GM18507 (cell line): ENCODE measurements around the gene NLGN1.
"Not testable (repeated sequence)": the region's sequence is repeated elsewhere in the genome, so short reads cannot be mapped to it uniquely, and the experiment has no call there.

ENCODE experiments used
- DNase-seq: peaks from one replicate; pipeline ENCODE4 v3.0.0; 2011; ENCODE audit warnings: low read depth; ENCODE audit not compliant: insufficient read length; ENCODE audit errors: extremely low spot score
- FAIRE-seq: peaks from 2 replicates; lab custom pipeline; 2011; peaks lifted over from hg19 to GRCh38; lab: Jason Lieb, UNC

The NLGN1 gene

GRCh38 chr3:173397161-173398110, at the start of gene NLGN1:
Gene NLGN1, plus strand, starts transcription at chr3:173397744.
- no peak for DNase-seq
- no peak for FAIRE-seq

- no peak for DNase-seq
- no peak for FAIRE-seq
Observed at GRCh38 chr3:173351886-173352285, 45.7 kb upstream of the NLGN1 start.

- FAIRE-seq, DNase-seq: not testable (repeated sequence)
Observed at GRCh38 chr3:173353137-173353536, 44.4 kb upstream of the NLGN1 start.

GRCh38 chr3:173354124-173354523, 43.4 kb upstream of the NLGN1 start:
- FAIRE-seq, result no peak
- no peak for DNase-seq

GRCh38 chr3:173371848-173372487, 25.6 kb upstream of the NLGN1 start:
- no peak for FAIRE-seq

GRCh38 chr3:173380681-173381080, 16.9 kb upstream of the NLGN1 start:
- no peak for FAIRE-seq
- DNase-seq, result no peak

More at GRCh38 chr3:173371848-173372487, 25.6 kb upstream of the NLGN1 start:
- no peak for DNase-seq

- FAIRE-seq, result not testable (repeated sequence)
Observed at GRCh38 chr3:173381936-173382335, 15.6 kb upstream of the NLGN1 start.

GRCh38 chr3:173395073-173395411, 2.5 kb upstream of the NLGN1 start:
- DNase-seq (no peak), FAIRE-seq (no peak)

More at GRCh38 chr3:173381936-173382335, 15.6 kb upstream of the NLGN1 start:
- not testable (repeated sequence) for DNase-seq

- no peak for DNase-seq
- no peak for FAIRE-seq
Observed at GRCh38 chr3:173395412-173396181, 1.9 kb upstream of the NLGN1 start.

- FAIRE-seq (no peak), DNase-seq (no peak)
Observed at GRCh38 chr3:173396191-173397041, 1.1 kb upstream of the NLGN1 start.

- DNase-seq (no peak), FAIRE-seq (no peak)
Observed at GRCh38 chr3:173398111-173398479, 551 bp downstream of the NLGN1 start.

GRCh38 chr3:173399044-173399443, 1.5 kb downstream of the NLGN1 start:
- DNase-seq (no peak), FAIRE-seq (no peak)

- no peak for FAIRE-seq
Observed at GRCh38 chr3:173401369-173401768, 3.8 kb downstream of the NLGN1 start.

GRCh38 chr3:173402656-173403055, 5.1 kb downstream of the NLGN1 start:
- DNase-seq, result no peak
- no peak for FAIRE-seq

More at GRCh38 chr3:173401369-173401768, 3.8 kb downstream of the NLGN1 start:
- no peak for DNase-seq

GRCh38 chr3:173403376-173403775, 5.8 kb downstream of the NLGN1 start:
- DNase-seq (no peak), FAIRE-seq (no peak)

GRCh38 chr3:173404156-173404555, 6.6 kb downstream of the NLGN1 start:
- DNase-seq (no peak), FAIRE-seq (no peak)

- no peak for FAIRE-seq
- DNase-seq, result no peak
Observed at GRCh38 chr3:173410436-173410835, 12.9 kb downstream of the NLGN1 start.

GRCh38 chr3:173410849-173411248, 13.3 kb downstream of the NLGN1 start:
- DNase-seq (no peak), FAIRE-seq (no peak)

GRCh38 chr3:173411375-173411973, 13.9 kb downstream of the NLGN1 start:
- no peak for DNase-seq
- FAIRE-seq, result no peak
